Measurements from ENCODE around the gene USH1C.

Gene USH1C

GRCh38 chr11:17544181-17544622 is at the start of gene USH1C:
TSS of gene USH1C (minus strand) at chr11:17544416. CDS start at chr11:17544307, 109 bp downstream.
- DNase-seq: no peak

GRCh38 chr11:17593466-17594245 is 49.4 kb upstream of the USH1C start:
- DNase-seq: no peak

- no peak for DNase-seq
Measured at GRCh38 chr11:17591293-17591692, 47.1 kb upstream of the USH1C start.

- DNase-seq: no peak
Measured at GRCh38 chr11:17590463-17590862, 46.2 kb upstream of the USH1C start.

DNA sequence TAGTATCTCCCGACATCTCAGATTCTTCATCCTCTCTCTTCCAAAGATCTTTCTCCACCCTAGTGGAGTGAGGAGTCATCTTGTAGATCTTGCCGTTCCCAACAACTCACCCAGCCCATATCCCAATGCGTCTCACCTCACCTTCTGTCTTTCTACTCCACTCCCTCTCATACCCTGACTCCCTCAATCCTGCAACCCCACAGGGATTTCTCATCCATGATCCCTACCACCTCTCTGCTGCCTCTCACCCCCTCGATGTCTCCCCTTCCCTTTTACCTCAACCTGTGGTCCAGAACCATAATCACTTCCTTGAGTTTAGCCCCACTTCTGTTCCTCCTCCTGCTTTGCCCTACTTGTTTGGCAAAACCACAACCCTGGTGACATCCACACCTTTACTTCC is 44.5 kb upstream of the USH1C start:
- no peak for DNase-seq

DNA sequence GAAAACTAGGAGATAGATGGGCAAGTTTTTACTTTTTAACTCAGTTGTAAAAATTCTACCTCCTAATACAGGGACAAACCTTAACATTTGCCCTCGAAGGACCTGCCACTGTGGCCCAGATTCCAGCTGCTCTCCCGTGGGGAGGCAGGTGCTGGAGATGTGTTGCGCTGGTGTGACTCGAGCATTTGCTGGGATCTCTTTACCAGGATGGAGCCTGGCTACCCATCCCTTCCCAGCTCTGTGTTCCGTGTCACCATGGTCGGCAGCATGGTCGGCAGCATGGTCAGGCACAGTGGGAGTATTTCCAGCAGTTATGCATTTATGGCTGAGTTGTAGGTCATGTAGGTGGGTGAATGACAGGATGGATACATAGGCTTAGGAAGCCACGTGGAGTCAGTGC is 44.0 kb upstream of the USH1C start:
- DNase-seq: no peak

- no peak for DNase-seq
Measured at GRCh38 chr11:17585911-17586695, 41.9 kb upstream of the USH1C start.

GRCh38 chr11:17581732-17582053 is 37.5 kb upstream of the USH1C start:
- DNase-seq: no peak

DNA sequence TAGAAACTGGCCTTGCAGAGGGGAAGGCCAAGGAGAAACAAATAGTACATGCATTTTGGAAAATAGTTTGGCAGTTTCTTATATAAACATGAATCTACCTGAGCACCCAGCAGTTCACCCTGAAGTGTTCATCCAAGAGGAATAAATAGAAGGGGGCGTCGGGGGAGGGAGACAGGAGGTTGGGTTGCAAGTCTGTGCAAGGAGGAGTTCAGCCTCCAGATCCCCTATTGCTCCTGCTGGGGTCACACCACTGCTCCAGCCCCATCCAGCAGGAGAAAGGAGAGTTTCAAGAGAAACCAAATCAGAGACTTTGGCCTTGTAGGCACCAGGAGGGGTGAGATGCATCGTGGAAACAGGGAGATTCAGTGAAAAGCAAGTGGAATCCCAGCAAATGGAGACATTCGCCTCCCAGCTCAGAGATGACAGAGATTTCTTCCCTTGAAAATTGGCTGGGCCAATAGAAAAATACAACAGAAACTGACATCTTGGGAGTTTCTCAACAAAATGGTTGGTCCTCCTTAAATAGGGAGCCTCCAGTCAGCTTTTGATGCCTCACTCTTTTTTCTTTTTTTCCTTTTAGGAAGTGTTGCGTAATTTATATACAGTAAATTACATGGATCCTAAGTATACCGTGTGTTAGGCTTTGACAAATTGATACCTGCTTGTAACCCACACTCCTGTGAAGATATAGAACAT is 37.0 kb upstream of the USH1C start:
- no peak for DNase-seq

DNA sequence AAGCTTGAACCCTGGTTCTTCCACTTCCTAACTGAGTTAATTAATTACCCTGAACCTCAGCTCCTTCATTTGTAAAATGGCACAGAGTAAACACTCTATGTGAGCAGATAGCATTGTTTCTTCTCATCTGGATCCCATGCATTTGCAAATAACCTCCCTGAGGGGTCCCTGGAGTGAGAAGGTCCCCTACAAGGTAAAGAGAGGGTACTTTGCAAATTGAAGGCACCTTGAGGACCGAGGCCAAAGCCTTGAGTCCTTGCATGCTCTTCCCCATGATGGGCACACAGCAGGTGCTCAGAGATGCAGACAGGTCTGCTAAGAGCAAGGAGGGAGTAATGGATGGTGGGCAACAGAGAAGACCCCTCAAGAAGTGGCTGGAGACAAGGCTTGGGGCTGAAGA is 36.1 kb upstream of the USH1C start:
- no peak for DNase-seq

DNA sequence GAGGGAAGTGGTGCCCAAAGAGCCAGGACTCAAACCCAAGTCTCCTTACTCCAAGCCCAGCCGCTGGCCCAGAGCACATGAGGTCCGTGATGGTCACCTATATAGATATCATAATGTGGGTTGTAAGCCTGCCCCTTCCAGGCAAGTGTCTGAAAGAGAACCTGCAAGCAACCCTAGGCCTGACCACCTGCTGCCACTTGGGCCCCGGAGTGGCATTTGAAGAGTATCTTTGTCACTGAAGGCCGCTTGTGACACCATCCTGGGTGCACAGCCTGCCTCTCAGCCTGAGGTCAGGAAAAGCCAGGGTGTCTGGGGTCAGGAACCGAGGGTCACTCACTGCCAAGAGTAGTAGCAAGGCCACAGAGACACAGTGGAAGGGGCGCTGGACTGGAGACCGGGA is 35.2 kb upstream of the USH1C start:
- no peak for DNase-seq

GRCh38 chr11:17578958-17579357 is 34.7 kb upstream of the USH1C start:
- DNase-seq: no peak

DNA sequence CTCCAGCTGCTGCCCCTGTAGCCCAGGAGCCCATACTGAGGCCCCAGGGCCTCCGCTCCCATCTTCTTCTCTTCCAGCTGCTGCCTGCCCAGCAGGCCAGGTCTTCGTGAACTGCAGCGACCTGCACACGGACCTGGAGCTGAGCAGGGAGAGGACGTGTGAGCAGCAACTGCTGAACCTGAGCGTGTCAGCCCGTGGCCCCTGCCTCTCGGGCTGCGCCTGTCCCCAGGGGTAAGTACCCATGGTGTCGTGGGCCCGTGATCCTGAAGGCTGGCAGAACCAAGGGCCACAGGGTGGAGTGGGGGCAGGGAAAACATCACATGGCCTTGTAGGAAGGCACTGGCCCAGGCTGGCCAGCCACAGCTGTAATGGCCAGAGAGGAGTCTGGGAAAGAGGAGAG is 34.1 kb upstream of the USH1C start:
- DNase-seq: no peak

DNA sequence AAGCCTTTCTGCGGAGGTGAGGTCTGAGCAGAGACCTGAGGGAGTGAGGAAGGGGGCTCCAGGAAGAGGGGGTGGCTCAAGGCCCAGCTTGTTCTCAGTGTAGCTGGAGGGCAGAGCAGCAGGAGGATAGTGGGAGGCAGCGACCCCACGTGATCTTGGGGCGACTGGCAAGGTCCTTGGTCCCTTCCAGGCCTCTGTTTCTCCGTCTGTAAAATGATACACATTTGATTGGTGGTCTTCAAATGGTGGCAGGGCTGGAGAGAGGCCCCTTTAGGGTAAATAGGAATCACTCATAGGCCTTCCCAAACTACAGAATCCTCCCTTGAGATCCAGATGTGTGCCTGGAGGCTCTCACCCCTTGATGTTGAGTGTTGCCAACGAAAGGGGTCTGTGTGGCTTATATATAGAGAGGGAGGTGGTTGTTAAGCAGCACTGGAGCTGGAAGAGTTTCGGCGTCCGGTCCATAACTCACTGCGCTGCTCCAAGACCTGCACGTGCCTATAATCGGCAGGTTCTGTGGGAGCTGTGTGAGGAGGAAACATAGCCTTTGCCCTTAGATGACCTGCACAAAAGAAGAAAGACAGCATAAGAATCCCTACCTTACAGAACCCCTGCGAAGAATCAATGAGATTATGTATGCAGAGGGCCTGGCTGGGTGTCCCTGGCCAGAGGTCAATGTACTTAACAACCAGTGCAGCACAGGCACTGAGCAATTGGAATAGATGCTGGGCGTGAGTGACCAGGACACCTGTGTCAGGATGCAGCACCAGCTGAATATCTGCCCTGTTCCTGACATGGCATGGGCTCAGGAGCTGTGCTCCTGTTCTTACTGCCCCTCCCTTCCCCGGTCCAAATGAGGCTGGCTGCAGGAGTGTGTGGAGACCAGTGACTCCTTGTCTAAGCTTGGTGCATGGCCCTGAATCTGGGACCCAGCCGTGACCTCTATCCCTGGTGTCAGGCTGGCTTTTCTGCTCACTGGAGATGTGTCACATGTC is 31.5 kb upstream of the USH1C start:
- no peak for DNase-seq

DNA sequence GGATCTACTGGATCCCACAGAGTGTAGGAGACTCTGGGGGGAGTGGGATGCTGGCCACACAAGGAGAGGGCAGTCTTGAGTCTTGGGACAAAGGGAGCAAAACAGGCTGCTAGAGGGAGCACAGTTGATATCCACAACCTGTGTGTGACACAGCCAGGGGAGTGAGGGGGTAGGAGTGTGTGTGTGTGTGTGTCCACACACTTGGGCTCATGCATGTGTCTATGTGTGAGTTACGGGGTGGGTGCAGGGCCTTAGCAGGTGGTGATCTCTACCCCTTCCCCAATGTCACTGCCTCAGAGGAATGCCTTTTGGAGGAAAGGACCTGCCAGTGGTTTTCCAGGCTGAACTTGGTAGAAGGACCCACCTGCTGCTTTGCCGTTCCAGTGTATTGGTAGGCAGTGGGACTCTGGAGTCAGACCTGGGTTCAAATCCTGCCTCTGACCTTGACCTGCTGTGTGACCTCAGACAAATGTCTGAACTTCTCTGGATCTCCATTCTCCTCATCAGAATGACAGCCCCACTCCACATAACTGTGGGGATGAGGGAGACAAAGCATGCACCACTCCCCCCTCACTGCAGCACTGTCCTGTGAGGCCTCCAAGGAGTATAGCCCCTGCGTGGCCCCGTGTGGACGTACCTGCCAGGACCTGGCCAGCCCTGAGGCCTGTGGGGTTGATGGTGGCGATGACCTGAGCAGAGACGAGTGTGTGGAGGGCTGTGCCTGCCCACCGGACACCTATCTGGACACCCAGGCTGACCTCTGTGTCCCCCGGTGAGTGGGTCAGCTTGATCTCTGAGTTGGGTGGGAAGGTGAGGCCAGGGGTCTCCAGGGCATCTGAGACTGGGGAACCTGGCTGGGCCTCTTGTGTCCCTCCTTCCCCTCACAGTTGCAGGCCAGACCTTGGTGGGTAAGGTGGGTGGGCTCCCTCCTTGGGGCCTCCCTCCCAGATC is 30.2 kb upstream of the USH1C start:
- DNase-seq: no peak

- DNase-seq: no peak
Measured at GRCh38 chr11:17573526-17573925, 29.3 kb upstream of the USH1C start.

DNA sequence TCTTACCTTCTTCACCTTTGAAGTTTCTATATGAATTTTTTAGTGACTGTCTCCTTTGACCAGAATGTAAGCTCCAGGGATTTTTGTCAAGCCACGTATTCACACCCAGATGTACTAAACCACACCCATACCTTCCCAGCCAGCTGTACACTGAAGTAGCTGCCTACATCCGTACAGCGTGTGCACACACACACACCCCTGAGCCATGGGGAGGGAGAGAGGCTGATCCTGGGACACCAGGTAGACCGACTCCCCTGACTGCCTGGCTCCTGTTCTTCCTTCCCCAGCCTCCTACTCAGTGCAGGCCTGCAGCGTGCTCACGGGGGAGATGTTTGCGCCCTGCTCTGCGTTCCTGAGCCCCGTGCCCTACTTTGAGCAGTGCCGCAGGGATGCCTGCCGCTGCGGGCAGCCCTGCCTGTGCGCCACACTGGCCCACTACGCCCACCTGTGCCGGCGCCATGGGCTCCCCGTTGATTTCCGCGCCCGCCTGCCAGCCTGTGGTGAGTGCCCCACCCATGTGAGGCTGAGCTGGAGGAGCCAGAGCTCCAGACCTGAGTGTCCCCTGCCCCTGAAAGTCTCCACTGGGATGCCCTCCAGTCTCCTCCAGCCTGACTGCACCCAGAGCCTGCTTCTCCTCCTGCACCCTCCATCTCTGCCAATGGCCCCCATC is 28.7 kb upstream of the USH1C start:
- DNase-seq: no peak

DNA sequence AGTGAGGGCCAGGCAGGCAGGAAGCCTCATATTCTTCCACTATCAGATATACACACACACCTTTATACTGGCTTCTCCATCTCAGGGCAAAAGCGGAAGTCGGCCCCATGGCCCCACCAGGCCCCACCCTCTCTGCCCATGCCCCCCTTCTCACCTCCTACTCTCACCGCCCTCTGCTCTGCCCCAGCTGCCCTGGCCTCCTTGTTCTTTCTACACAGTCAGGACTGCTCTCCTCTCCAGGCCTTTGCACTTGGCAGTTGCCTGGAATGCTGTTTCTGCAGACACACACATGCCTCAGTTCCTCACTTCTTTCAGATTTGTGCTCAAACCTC is 28.1 kb upstream of the USH1C start:
- no peak for DNase-seq

GRCh38 chr11:17571431-17572358 is 27.5 kb upstream of the USH1C start:
- DNase-seq: no peak

- DNase-seq: no peak
Measured at GRCh38 chr11:17570034-17570433, 25.8 kb upstream of the USH1C start.
